8988T (cell line): ENCODE results near the gene AIG1.

Source experiments
- DNase-seq: peaks from one replicate; pipeline ENCODE4 v3.0.0; 2011

AIG1 gene

DNA sequence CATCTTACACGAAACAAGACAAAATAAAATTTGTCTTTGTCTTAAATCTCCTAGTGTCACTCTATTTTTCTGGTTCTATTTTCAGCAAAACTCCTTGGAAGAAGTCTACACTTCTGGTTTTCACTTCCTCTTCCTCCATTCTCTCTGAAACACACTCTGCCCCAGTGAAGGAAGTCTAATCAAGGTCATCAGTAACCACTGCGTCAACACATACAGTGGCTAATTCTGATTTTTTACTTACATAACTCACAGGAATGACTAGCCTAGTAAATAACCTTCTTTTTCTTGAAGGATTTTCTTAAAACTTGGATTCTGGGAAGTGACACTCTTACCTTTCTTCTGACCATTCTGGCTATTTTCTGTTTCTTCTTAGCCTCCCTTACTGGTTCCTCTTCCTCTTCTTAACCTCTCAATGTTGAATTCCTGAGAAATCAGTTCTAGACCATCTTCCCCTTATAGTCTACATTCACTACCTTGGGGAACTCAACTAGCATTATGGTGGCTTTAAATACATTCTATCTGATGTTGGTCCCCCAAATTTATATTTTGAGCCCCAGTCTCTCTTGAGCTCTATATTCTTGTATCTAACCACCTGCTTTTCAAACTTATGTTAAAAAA lies 37.5 kb downstream of the AIG1 start:
- no peak for DNase-seq

- DNase-seq, result no peak
Observed at GRCh38 chr6:143099647-143100046, 39.0 kb downstream of the AIG1 start.

DNA sequence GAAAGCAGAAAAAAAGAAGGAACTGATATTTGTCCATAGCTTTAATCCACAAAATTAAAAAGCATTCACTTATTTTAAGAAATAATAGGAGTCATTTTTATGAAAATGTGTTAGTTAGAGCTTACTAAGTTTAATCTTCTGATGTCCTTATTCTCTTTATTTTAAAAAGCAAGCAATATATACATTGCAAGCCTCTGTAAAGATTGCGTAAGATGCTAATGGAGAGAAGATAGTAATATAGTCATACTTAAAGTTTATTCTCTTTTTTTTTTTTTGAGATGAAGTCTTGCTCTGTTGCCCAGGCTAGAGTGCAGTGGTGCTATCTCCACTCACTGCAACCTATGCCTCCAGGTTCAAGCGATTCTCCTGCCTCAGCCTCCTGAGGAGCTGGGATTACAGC lies 39.7 kb downstream of the AIG1 start:
- no peak for DNase-seq

GRCh38 chr6:143103916-143104315 lies 43.2 kb downstream of the AIG1 start:
- no peak for DNase-seq

- DNase-seq, result no peak
Observed at GRCh38 chr6:143107440-143107839, 46.8 kb downstream of the AIG1 start.

DNA sequence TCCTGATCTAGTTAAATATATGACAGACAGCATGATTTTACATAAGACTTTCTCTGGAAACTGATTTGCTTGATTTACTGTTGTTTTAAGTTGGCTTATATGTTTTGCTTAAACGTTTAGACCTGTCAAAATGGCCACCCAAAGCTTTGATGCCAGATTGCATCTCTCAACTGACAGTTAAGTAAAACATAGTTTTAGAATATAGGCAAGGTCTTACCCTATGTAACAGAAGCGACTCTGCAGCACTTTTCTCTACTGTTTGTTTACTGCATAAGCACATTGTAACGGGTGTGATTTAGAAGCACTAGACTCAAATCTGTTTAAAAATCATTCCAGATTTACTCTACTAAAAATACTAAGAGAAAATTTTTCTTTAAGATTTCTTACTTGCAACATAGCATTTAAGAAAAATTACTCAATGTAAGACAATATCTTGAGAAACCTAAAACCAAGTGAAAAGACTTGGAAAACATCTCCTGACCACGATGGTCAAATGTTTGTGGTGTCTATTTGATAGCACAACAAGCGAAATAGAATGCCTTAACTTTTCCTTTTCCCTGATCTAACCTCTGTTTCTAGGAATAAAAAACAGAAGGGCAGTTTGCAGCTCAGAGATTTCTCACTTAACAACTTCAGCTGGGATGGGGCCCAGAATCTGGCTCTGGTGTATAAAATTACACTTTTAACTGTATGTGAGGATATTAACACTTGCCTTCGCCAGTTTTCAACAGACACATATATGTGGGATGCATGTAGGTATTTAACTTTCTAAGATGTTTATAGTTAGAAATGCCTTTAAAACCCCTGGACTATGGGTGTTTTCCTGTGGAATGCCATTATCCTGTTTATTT lies 47.4 kb downstream of the AIG1 start:
- DNase-seq, result no peak

GRCh38 chr6:143109196-143109595 lies 48.5 kb downstream of the AIG1 start:
- DNase-seq, result no peak

GRCh38 chr6:143110572-143110971 lies 49.9 kb downstream of the AIG1 start:
- no peak for DNase-seq

GRCh38 chr6:143110996-143111395 lies 50.3 kb downstream of the AIG1 start:
- DNase-seq, result no peak

DNA sequence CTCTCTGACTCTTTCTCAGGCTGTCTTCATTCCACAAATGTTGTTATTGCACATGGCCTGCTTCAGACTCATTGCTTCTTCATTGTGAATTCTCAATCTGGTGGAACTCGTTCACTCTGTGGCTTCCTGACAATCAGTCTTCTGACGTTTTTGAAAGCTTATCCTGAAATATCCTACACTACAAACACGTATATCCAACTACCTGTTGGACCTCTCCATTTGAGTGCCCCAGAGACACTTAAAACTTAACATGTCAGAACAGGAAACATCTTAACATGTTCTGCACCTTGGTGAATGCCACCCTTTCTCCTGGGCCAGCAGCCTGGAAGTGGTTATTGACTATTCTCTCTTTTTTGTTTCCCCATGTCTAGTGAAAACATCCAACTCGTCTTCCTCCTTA lies 50.8 kb downstream of the AIG1 start:
- no peak for DNase-seq

DNA sequence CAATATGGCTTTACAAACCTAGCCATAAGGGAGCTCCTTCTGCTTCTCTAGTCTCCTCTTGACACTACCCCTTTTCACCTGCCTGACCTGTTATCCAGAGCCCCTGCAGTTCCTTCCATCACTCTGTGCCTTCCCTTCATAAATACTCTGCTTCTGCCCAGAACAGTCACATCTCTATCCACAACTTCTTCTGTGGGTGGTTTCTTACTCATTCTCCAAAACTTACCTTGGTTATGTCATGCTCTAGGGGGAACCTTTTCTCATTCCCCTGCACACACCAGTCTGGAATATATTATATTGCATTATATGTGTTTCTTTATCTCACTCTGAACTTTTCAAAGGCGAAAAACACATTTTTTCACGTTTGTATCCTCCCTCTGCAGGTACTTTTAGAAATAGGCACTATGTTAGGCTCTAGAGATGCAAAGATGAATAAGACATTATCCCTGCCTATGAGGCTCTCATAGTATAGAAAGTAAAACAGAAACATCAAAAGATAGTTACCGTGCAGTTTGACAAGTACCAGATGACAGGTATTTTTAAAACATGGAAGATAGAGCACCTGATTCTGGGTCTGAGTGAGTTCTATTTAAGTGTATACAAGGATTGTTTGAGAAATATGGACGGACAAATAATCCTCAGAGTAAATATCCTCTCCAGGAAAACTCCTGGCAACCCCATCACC lies 51.5 kb downstream of the AIG1 start:
- DNase-seq, result no peak

GRCh38 chr6:143112837-143113236 lies 52.1 kb downstream of the AIG1 start:
- no peak for DNase-seq

DNA sequence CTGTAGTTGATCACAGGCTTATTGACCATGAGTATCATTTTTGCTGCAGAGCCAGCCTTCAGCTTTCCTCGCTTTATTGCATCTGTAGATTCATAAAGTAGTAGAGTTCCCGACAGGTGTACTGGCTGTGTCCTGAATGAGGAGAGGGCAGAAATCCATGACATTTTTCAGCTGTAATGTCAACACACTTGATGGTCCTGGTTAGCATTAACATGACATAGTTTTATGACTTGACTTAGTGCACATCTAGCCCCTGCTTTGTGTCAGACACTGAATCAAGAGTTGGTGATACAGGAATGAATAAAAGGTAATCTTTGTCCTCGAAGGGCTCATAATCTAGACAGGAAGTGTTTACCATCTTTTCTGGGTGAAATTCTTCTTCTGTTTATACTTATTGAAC lies 55.0 kb downstream of the AIG1 start:
- DNase-seq, result no peak

GRCh38 chr6:143117108-143117507 lies 56.4 kb downstream of the AIG1 start:
- no peak for DNase-seq

- no peak for DNase-seq
Observed at GRCh38 chr6:143119260-143119659, 58.6 kb downstream of the AIG1 start.

- no peak for DNase-seq
Observed at GRCh38 chr6:143123081-143123480, 62.4 kb downstream of the AIG1 start.

DNA sequence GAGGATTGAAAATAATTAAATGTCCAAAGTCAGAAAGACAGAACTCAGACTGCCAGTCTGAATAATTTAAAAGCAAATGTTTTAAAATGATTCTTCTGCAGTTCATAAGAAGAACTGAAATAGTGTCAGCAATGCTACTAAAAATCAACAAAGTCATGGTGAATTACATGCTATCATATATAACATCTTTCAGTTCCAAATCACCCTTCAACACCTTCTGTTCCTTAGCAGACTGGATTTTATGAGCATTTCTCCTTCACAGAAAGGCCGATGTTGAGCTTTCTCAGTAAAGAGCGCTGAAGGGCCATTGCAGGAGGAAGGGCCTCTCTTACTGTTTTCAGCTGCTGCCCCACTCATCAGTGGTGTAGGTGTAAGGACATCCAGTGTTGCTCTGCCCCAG lies 63.3 kb downstream of the AIG1 start:
- DNase-seq, result no peak

GRCh38 chr6:143125455-143125854 lies 64.8 kb downstream of the AIG1 start:
- no peak for DNase-seq

DNA sequence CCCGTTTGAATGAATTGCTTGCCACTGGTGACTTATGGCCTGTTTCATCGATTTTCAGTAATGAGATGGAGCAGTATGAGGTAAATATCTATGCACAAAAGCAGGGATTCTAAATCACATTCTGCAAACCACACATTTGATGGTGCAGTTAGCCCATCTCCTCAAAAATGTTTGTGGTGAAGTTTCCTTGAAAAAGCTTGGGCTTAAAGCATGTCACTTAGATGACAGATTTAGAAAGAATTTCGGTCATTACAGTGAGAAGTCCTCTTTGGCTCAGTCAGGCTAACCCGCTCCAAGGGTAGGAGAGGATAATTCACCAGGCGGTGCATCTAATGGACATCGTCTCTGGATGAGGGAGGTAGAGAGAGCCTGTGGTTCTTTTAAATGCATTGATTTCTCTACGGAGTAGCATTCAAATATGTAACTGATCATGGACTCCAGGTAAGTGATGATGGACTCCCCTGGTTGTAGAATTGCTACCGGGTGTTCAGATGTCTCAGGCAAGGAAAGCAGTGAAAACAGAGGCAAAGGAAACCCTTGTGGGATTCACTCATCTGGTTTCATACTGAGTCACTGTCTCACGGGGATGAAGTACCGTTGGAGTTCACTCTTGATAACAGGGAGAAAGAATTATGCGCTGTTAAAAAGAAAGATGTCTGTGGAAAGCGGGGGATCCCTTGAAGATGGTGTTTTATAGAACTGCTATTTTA lies 65.3 kb downstream of the AIG1 start:
- DNase-seq, result no peak

GRCh38 chr6:143126574-143126941 lies 65.9 kb downstream of the AIG1 start:
- DNase-seq, result no peak

- DNase-seq, result no peak
Observed at GRCh38 chr6:143127941-143128680, 67.4 kb downstream of the AIG1 start.

DNA sequence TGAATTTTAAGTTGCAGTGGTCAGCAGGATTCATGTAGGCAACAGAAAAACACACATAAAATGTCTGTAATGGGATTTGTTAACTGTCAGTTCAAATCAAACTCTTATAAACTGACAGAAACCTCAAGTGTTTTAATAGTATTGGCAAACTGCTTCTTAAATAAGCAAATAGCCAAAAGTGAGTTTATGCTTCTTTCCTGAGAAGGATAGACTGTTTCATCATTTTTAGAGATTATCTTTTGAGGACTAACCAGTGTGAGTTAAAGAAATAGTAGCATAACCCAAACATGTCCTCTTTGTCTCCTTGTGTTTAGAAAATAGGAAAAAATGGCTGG lies 68.0 kb downstream of the AIG1 start:
- no peak for DNase-seq

GRCh38 chr6:143130928-143131327 lies 70.2 kb downstream of the AIG1 start:
- no peak for DNase-seq
